GM21825 (cell line): ENCODE measurements around the gene PAX7.

Source experiments
- ATAC-seq: cut with Tn5 transposase; IDR thresholded peaks from one replicate; pipeline ENCODE4 v1.9.1; 2021; ENCODE audit warnings: mild to moderate bottlenecking, moderate library complexity; ENCODE audit not compliant: unreplicated experiment

PAX7 gene

GRCh38 chr1:18697541-18697940 is 66.9 kb downstream of the PAX7 start:
- ATAC-seq, result no peak

- ATAC-seq, result no peak
Measured at GRCh38 chr1:18700530-18700929, 69.9 kb downstream of the PAX7 start.

GRCh38 chr1:18701183-18701582 is 70.5 kb downstream of the PAX7 start:
- no peak for ATAC-seq

DNA sequence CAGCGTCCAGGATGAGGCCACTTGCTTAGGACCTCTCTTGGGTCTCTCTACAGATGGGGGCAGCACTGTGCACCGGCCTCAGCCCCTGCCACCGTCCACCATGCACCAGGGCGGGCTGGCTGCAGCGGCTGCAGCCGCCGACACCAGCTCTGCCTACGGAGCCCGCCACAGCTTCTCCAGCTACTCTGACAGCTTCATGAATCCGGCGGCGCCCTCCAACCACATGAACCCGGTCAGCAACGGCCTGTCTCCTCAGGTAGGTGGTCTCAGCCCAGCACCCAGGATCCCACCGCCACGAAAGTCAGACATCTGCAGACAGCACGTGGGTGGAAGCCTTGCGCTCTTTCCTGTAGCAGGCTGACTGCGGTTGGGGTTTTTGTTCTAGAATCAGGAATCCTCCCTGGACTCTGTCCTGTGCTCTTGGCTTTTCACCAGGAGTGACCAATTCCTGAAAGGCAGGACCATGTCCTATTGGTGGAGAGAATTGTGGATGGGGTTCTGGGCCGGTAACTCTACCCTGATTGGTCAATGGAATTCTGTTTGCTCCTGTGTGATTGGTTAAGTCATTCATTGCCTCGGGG is 72.5 kb downstream of the PAX7 start:
- ATAC-seq, result no peak

- no peak for ATAC-seq
Measured at GRCh38 chr1:18705811-18706210, 75.2 kb downstream of the PAX7 start.

- no peak for ATAC-seq
Measured at GRCh38 chr1:18707696-18708257, 77.1 kb downstream of the PAX7 start.

DNA sequence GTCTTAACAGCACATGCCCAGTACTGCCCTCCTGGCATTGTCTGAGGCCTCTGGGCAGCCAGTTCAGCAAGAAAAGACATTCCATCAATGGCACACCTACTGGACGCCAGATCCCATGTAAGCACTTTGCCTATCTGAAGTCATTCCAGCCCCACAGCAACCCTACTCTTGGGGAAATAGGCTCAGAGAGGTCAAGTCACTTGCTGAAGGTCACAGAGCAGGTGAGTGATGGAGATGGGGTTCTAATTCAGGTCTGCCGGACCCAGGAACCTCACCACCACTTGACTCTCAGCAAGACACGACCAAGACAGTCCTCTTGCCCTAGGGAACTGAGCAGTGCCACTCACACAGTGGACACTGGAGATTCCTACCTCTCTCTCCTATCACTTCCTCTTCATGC is 79.4 kb downstream of the PAX7 start:
- no peak for ATAC-seq

DNA sequence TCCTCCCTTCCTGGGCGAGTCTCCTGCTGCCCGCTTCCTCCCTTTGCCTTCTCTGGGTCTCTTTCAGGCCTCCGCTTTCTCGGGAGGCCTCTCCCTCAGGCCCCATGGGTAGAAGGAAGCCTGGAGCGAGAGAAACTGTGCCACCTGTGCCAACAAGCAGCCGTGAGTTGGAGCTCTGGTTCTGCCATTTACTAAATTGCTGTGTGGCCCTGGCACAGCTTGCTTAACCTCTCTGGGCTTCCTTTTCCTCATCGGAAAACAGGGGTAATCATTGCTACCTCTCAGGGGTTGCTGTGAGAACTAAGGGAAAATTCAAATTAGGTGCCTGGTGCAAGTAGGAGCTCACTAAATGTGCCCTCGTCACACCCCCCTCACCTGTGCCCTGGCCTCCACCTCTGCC is 80.4 kb downstream of the PAX7 start:
- no peak for ATAC-seq

- no peak for ATAC-seq
Measured at GRCh38 chr1:18711536-18712251, 81.0 kb downstream of the PAX7 start.

GRCh38 chr1:18712252-18712600 is 81.6 kb downstream of the PAX7 start:
- ATAC-seq, result no peak

GRCh38 chr1:18714404-18715175 is 83.9 kb downstream of the PAX7 start:
- ATAC-seq, result no peak

GRCh38 chr1:18716112-18716784 is 85.6 kb downstream of the PAX7 start:
- no peak for ATAC-seq

DNA sequence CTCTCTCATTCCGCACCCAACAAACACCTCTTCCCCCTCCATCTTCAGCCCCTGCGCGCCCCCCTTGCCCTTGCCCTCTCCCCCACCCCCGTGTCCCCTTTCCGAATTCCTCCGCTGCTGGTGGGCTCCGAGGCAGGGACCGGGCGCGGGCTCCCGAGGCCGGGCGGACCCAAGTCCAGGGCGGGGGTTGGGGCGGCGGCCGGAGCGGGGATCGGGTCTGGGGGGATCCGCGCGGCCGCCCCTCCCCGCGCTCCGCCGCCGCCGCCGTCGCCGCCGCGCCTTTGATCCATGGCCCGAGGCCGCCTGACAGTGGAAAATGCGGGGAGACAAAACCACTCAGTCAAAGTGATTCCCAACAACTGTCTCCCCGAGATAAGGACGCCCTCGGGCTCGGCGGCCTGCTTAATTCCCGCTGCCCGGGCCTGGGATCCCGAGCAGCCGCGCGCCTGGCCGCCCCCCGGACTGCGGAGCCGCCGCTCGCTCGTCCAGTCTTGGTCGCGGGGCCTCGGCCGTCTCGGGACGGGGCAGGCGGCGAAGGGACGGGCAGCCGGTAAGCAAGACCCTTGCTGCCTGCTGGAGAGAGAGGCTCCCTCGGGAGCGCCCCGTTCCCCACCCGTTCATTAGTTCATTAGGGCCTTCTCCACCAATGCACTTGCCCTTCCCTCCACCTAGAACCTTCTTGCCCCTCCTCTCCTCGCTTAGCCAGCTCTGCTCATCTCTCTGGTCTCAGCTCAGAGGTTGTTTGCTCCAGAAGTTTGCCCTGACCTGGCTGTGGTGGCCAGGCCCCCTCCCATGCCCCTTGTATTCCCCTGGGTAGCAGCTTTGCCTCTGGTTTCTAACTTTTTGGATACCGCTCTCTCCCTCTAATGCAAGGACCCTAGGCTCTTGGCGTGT is 86.4 kb downstream of the PAX7 start:
- no peak for ATAC-seq

DNA sequence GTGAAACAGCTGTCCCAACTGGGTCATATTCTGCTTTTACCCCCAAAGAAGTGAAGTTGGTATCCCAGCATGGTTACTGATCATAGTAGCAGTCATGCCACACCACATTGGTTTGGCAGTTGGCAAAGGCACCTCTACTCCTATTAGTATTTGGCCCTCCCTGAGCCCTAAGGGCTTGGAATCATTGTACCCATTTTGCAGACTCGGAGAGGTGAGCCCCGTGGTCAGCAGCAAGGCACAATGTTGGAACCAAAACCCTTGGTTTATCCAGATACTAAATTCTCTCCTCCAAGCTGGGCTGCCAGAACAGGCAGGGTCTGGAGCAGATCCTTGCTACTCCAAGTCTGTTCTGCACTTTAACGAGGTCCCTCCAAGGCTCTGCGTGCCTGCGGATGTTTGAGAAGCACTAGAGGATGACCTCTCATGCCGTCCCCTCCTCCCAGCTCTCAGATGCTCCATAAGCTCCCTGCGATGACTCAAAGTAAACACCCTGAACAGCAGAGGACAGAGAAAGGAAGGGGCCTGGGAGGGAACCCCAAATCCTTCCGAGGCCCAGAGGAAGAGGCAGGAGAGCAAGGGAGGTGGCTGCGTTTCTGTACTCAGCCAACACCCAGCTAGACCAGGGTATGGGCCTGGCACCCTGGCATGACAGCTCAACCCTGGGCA is 89.3 kb downstream of the PAX7 start:
- no peak for ATAC-seq

GRCh38 chr1:18721041-18721440 is 90.4 kb downstream of the PAX7 start:
- ATAC-seq, result no peak

DNA sequence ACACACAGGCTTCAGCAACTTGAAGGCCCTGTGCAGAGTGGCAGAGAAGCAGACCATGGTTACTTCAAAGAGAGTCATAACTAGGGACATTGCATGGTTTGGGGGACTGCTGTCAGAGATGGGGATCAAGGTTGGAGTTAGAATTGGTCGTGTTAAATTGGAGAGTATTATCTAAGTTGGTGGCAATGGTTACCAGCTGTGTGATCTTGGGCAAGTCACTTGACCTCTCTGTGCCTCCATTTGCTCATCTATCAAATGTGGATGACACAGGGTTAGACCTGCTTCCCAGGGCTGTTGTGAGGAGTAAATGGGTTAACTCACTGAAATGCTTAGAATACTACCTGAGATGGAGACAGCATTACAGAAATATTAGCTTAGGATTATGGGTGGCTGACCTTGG is 91.1 kb downstream of the PAX7 start:
- ATAC-seq, result no peak

DNA sequence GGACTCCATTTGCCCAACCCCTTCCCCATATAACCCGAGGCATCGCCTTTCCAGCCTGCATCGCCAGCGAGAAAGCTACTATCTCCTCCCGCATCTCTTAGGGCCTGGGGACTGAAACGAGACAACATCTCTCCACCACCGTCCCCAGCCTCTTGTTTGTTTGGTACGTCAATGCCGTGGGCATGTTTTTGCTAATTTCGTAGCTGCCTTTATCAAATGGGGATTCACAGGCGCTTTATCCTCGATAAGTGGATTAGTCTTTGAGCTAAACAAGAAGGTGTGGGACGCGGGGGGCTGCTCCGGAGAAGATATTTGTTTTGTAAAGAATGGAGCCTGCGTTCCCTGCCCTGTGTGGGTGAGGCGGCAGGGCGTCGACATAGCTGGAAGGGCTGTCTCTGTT is 91.6 kb downstream of the PAX7 start:
- ATAC-seq, result no peak

- no peak for ATAC-seq
Measured at GRCh38 chr1:18723206-18723605, 92.6 kb downstream of the PAX7 start.

- no peak for ATAC-seq
Measured at GRCh38 chr1:18723701-18724411, 93.2 kb downstream of the PAX7 start.
